ENCODE measurements around the gene ELMO1.

Gene ELMO1

GRCh38 chr7:36970551-36971514 is 477.8 kb downstream of the ELMO1 start:
- DNase-seq, result no peak

DNA sequence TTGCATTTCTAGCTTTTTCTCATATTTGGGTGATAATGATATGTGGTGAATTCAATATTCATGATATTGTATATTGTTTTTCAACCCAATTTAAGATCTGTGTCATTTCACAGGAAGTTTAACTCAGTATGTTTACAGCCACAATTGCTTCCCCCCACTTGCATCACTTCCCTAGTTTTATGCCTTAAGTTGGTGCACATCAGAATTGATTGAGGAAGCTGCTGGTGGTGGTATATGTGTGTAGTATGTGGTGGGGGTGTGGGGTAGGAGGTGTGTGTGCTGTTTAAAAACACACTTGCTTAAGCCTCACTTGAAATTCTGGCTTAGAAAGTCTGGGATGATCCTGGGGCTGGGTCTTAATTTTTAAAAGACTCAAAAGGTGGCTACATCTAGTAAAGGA is 479.3 kb downstream of the ELMO1 start:
- DNase-seq, result no peak

DNA sequence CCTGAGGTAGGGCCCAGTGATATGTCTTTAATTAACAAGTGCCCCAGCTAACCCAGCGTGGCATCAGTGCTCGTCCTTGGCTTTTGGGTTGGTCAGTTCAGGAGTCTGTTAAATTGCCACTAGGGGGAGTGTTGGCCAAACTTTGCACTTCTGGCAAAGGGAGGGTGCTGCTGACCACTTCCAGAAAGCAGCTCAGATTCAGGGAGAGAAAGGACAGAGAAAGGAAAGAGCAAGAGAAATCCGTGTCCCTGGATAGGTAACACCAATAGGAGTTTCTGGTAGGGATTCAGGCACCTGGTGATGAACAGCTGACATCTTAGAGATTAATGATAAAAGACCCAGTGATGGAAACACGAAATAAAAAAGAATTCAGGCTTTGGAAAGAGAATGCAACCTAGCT is 481.3 kb downstream of the ELMO1 start:
- no peak for DNase-seq

- no peak for DNase-seq
These were observed 482.0 kb downstream of the ELMO1 start for GRCh38 chr7:36966636-36967035.

DNA sequence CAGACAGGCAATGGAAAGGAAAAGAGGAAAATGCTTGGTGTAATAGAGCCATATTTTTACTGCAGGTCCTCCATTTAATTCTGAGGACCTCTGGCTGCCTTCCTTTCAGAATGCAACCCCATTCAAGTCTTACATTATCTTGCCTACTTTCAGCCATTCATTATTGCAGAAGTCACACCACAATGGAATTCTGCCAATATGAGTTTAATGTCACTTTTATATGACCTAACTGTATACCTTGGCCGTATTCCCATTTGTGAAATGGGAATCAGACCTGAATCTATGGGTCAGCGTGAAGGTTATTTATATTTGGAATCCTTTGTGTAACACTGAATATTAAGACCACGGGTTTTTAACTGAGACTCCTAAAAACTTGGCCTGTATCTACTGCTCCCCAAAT is 482.6 kb downstream of the ELMO1 start:
- no peak for DNase-seq

DNA sequence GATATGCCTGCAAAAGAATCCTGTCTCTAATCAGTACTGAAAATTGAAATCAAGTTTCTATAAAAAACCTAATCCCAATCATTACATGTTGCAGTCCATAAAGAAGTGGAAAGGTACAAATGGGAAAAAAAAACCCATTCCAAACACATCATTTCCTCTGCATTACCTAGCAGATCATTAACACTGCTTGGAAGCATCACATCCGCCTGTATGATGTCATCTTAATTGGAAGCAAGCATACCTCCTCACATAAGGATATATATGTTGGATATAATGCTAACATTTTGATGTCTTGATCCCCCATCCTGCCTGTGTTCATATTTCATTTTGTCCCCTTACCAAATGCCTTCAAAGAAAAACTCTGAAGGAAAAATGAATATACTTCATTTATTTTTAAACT is 483.0 kb downstream of the ELMO1 start:
- DNase-seq, result no peak

- no peak for DNase-seq
These were observed 484.4 kb downstream of the ELMO1 start for GRCh38 chr7:36964297-36964696.

DNA sequence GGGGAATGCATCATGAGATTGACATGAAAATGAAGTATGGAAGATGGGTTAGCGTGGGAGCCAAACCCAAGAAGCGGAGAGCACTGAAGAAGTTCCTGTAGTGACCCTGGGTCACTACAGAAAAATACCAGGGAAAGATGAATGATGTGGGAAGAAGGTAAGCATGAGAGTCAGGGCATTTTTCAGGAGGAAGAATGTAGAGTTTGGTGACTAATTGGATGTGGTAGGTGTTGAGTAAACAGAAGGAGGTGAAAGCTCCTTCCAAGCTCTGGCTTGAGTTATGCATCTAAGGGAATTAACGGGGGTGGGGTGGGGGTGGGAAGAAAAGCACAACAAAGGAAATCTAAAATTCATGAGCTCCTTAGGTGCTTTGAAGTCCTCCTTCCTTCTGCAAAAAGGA is 486.3 kb downstream of the ELMO1 start:
- DNase-seq, result no peak

- DNase-seq, result no peak
These were observed 487.0 kb downstream of the ELMO1 start for GRCh38 chr7:36961693-36962092.

DNA sequence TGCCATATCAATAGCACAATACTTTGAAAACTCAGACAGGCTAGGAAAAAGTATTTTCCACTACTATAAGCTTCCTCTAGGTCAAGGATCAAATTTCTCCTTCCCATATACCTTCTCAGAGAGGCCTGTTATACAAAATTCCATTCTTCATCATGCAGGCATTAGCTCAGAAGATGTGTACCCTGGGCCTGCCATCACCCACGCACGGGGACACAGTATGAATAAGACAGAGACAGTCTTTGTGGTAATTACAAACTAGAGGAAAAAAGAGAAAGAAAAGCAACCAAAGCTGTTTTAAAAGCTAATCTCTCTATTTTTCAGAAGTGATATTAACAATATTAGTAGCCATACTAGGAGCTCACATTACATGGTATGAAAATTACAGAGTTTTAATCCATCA is 487.6 kb downstream of the ELMO1 start:
- no peak for DNase-seq

GRCh38 chr7:36960105-36960504 is 488.6 kb downstream of the ELMO1 start:
- DNase-seq, result no peak

DNA sequence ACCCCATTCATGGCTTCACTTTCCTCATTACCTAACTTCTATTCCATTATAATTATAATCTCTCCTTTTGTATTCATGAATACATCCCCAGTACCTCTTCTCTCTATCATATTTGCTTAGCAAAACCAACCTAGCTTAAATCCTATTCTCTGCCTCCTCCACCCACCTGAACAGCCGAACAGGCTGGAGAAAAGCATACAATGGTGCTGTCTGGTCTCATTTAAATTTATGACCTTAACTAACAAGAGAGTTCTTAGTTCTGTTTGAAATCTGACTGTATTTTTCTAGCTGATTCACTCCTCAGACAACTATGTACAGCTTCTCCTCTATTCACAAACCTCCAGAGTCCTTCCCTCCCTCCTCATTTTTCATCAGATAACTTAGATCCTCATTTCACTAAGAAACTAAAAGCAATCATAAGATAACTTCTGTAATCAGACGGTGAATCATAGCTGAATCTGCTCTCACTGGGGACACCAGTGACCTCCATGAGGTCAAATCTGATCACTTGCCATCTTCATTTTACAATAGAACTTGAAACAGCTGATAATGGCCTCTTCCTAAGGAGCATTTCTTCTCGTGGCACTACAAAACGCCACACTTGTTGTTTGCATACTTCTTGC is 490.4 kb downstream of the ELMO1 start:
- DNase-seq, result no peak

DNA sequence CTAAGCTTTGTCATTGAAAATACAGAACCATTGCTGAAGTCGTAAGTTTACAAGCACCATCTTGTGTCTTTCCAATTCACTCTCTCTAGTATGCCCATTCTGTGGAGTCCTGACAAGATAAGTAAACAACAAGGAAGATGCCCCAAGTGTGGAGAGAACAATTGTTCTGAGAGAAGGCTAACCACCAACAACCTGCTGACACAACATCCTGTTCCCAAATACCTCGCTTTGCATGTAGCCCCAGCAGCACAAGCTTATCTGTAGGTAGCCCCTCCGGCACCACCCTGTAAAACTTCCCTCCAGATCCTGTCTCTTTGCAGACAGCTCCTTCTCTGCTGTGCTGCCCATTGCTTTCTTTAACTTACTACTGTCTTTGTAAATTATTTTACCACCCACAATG is 491.0 kb downstream of the ELMO1 start:
- no peak for DNase-seq

- no peak for DNase-seq
These were observed 491.9 kb downstream of the ELMO1 start for GRCh38 chr7:36956814-36957213.

- no peak for DNase-seq
These were observed 493.1 kb downstream of the ELMO1 start for GRCh38 chr7:36955456-36956129.

GRCh38 chr7:36951257-36951697 is 497.4 kb downstream of the ELMO1 start:
- DNase-seq, result no peak

- DNase-seq, result no peak
These were observed 498.7 kb downstream of the ELMO1 start for GRCh38 chr7:36949711-36950600.

GRCh38 chr7:36946401-36946739 is 502.3 kb downstream of the ELMO1 start:
- no peak for DNase-seq

GRCh38 chr7:36945612-36946400 is 502.9 kb downstream of the ELMO1 start:
- no peak for DNase-seq

GRCh38 chr7:36944838-36945237 is 503.8 kb downstream of the ELMO1 start:
- DNase-seq, result no peak

All from right kidney (tissue), 1 donor.